Measurements from ENCODE around the gene MT4. TPM values are rescaled to one million over a fixed set of nuclear protein-coding genes. Genes with fewer than 3 reads are reported as not detected.

Gene MT4
- total and polyA plus RNA-seq, 7 experiments from 2014 or later = not detected

DNA sequence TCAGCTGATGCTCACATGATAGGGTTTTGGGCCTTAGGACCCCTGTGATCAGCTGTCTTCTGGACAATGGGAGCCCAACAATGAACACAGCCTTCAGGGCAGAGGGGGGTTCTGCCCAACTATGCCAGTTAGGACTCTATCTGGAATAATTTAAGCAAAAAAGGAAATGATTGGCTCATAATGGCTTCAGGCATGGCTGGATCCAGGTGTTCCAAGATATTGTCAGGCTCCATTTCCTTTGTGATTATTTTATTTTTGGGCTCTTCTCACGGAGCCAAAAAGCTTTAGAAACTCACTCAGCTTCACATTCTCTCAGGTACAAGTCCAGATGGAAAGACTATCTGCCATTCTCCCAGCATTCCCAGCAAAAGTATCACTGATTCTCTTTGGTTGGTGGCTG lies 40.6 kb downstream of the MT4 start:
- intact Hi-C loops (cut with micrococcal nuclease) = loop anchor here (5.0 kb wide), 3 partner anchors 178 to 582 kb away; partner anchors contain the start of genes AMFR (in 1 of the 2), HERPUD1 (in 1 of the 2), PSME3IP1 (in 1 of the 2) and RSPRY1 (in 1 of the 2)
- POLR2A ChIA-PET = interaction anchor here (0.7 to 4.8 kb wide), 6 partner anchors 8 to 103 kb away, joined by 3 to 23 read pairs (median 8); partner anchors contain the start of gene MT1X

DNA sequence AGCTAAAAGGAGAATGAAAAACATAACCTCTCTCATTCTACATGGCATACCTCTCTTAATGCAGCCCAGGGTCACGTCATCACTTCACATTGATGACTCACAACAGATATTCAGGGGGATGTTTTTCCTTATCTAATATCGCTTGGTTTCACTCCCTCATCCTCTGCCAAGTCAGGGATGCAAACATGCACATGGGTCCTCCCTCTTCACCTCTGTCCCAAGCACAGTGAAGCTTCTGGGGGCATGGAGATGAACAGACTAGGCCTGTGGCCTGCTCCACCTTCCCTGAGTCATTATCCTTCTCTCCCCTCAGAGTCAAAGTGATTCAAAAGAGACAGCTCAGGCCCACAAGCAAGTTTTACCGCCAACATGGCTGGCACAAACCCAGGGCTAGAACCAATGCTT lies 41.2 kb downstream of the MT4 start:
- H3K36me3 Mint-ChIP-seq = peaks cover 0 to 3% (median 0%) of the 10 kb centered on the region in 5 donors
- peaks cover 32 to 45% (median 40%) of the 10 kb centered on the region in 7 donors for H3K4me1 Mint-ChIP-seq
- H3K9me3 Mint-ChIP-seq = no peaks in the 10 kb centered on the region
- Histone ChIP-seq H3K36me3 (ENCODE audit: control insufficient read depth in 2 of 3, insufficient read depth in 3 of 3, low read length in 3 of 3) (no peaks in the 10 kb centered on the region), H3K4me3 (ENCODE audit: low read length) (no peak overlapping the region), H3K27ac (ENCODE audit: low read depth, low read length) (no peak overlapping the region), H3K4me1 (ENCODE audit: control insufficient read depth in 2 of 2, insufficient read depth in 2 of 2, low read length in 2 of 2) (peaks cover 27 to 34% of the 10 kb centered on the region in 2 donors), H3K9me3 (ENCODE audit: control insufficient read depth in 2 of 3, low read length in 3 of 3) (no peaks in the 10 kb centered on the region), H3K27me3 (ENCODE audit: control insufficient read depth in 2 of 2, insufficient read depth in 2 of 2, low read length in 2 of 2) (no peaks in the 10 kb centered on the region)
- CTCF ChIA-PET = interaction anchor here (1.6 to 1.9 kb wide), 2 partner anchors 29 to 96 kb away, joined by 4 to 14 read pairs; no protein-coding TSS in a partner anchor
- H3K4me3 Mint-ChIP-seq = no peak overlapping the region
- ATAC-seq = no peak
- peaks cover 0 to 3% (median 0%) of the 10 kb centered on the region in 5 donors for H3K27me3 Mint-ChIP-seq
- POLR2A ChIA-PET = interaction anchor here (0.7 to 4.8 kb wide), 6 partner anchors 9 to 102 kb away, joined by 3 to 23 read pairs (median 8); partner anchors contain the start of gene MT1X
- intact Hi-C loops (cut with micrococcal nuclease) = loop anchor here (2.0 to 5.0 kb wide), 4 partner anchors 19 to 581 kb away; partner anchors contain the start of genes AMFR (in 1 of the 2), HERPUD1 (in 1 of the 2), PSME3IP1 (in 1 of the 2) and RSPRY1 (in 1 of the 2)
- no peak for DNase-seq
- H3K27ac Mint-ChIP-seq = peak overlapping the region; percentile 28 to 97 (median 85)

More for the DNA sequence above, 40.6 kb downstream of the MT4 start:
- Mint-ChIP-seq H3K27me3 (peaks cover 0 to 7% (median 2%) of the 10 kb centered on the region in 5 donors), H3K27ac (peak overlapping the region in 5 of 9 donors; percentile 12 to 96 (median 85)), H3K4me1 (peaks cover 27 to 39% (median 35%) of the 10 kb centered on the region in 7 donors), H3K36me3 (peaks cover 0 to 3% (median 0%) of the 10 kb centered on the region in 5 donors), H3K9me3 (no peaks in the 10 kb centered on the region), H3K4me3 (no peak overlapping the region)
- Histone ChIP-seq H3K36me3 (ENCODE audit: control insufficient read depth in 2 of 3, insufficient read depth in 3 of 3, low read length in 3 of 3) (no peaks in the 10 kb centered on the region), H3K9me3 (ENCODE audit: control insufficient read depth in 2 of 3, low read length in 3 of 3) (no peaks in the 10 kb centered on the region), H3K27me3 (ENCODE audit: control insufficient read depth in 2 of 2, insufficient read depth in 2 of 2, low read length in 2 of 2) (no peaks in the 10 kb centered on the region), H3K4me3 (ENCODE audit: low read length) (no peak overlapping the region), H3K27ac (ENCODE audit: low read depth, low read length) (no peak overlapping the region), H3K4me1 (ENCODE audit: control insufficient read depth in 2 of 2, insufficient read depth in 2 of 2, low read length in 2 of 2) (peaks cover 21 to 28% of the 10 kb centered on the region in 2 donors)
- ATAC-seq (no peak), DNase-seq (no peak)
- CTCF ChIA-PET = interaction anchor here (0.8 to 1.9 kb wide), 5 partner anchors 15 to 97 kb away, joined by 3 to 14 read pairs (median 4); no protein-coding TSS in a partner anchor

DNA sequence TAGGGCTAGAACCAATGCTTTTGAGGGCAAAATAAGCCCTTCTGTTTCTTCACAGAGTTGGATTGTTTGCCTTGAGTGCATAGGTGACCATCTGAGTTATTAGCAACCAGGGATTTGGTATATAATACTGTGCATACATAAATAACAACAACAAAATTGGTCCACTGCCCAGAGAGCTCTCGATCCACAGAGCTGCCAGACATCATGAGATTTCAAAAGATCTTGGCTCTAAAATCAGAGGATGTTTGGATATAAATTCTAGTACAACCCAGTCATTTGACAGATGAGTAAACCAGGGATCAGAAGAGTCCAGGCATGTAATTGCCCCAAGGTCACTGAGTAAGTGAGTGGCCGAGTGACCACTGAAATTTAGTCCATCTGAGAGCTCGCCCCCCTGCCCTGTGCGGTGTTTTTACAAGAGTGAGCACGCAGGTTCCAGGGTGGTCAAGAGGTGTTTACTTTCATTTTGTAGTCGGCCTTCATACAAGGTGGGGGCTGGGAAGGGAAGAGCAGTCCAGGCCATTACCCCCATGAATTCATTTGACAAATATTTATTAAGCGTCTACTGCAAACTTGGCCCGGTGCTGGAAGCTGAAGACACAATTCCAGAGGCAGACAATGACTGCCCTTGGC lies 41.7 kb downstream of the MT4 start:
- Mint-ChIP-seq H3K4me1 (peaks cover 35 to 49% (median 45%) of the 10 kb centered on the region in 7 donors), H3K27me3 (no peaks in the 10 kb centered on the region), H3K27ac (peak overlapping the region; percentile 28 to 97 (median 88)), H3K9me3 (no peaks in the 10 kb centered on the region), H3K36me3 (peaks cover 0 to 5% (median 0%) of the 10 kb centered on the region in 5 donors), H3K4me3 (peak overlapping the region; percentile 30 to 95 (median 84))
- peaks cover 29 to 34% of the 10 kb centered on the region in 2 donors for H3K4me1 ChIP-seq (ENCODE audit: control insufficient read depth in 2 of 2, insufficient read depth in 2 of 2, low read length in 2 of 2)
- H3K36me3 ChIP-seq (ENCODE audit: control insufficient read depth in 2 of 3, insufficient read depth in 3 of 3, low read length in 3 of 3) = no peaks in the 10 kb centered on the region
- POLR2A ChIA-PET = interaction anchor here (0.7 to 4.8 kb wide), 8 partner anchors 11 to 101 kb away, joined by 3 to 23 read pairs (median 10); partner anchors contain the start of gene MT1X
- intact Hi-C loops (cut with micrococcal nuclease) = loop anchor here (2.0 to 5.0 kb wide), 4 partner anchors 20 to 581 kb away; partner anchors contain the start of genes AMFR (in 1 of the 2), HERPUD1 (in 1 of the 2), PSME3IP1 (in 1 of the 2) and RSPRY1 (in 1 of the 2)
- H3K9me3 ChIP-seq (ENCODE audit: control insufficient read depth in 2 of 3, low read length in 3 of 3) = no peaks in the 10 kb centered on the region
- H3K4me3 ChIP-seq (ENCODE audit: low read length) = no peak overlapping the region
- no peaks in the 10 kb centered on the region for H3K27me3 ChIP-seq (ENCODE audit: control insufficient read depth in 2 of 2, insufficient read depth in 2 of 2, low read length in 2 of 2)
- peak overlapping the region; percentile 94 for H3K27ac ChIP-seq (ENCODE audit: low read depth, low read length)
- CTCF ChIA-PET = interaction anchor here (1.1 kb wide), 1 partner anchor 94 kb away, joined by 3 read pairs; no protein-coding TSS in a partner anchor
- DNase-seq = no peak
- ATAC-seq = no peak

DNA sequence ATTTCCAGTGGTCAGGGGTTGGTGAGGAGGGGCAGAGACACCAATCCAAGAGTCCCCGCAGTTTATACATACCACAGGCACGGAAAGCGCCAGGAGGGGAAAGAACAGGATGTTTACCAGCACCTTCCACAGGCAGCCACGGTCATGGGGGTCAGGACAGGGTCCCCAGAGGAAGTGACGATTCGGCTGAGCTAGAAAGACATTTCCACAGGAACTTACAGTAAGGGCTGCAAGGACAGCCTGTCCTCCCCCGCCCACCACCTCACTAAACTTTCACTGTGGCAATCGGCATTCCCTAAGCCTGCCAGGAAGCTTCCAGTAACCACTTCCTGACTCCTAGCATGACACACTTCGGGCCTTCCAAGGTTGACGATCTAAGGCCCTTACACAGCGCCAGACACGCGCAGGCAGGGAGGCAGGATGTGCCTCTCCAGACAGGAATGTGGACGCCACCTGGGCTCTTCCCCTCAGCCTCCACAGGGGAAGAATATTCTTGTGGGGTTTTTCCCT lies 42.3 kb downstream of the MT4 start:
- Histone ChIP-seq H3K9me3 (ENCODE audit: control insufficient read depth in 2 of 3, low read length in 3 of 3) (no peaks in the 10 kb centered on the region), H3K4me1 (ENCODE audit: control insufficient read depth in 2 of 2, insufficient read depth in 2 of 2, low read length in 2 of 2) (peaks cover 29 to 34% of the 10 kb centered on the region in 2 donors), H3K27ac (ENCODE audit: low read depth, low read length) (peak overlapping the region; percentile 94), H3K27me3 (ENCODE audit: control insufficient read depth in 2 of 2, insufficient read depth in 2 of 2, low read length in 2 of 2) (no peaks in the 10 kb centered on the region), H3K4me3 (ENCODE audit: low read length) (no peak overlapping the region), H3K36me3 (ENCODE audit: control insufficient read depth in 2 of 3, insufficient read depth in 3 of 3, low read length in 3 of 3) (no peaks in the 10 kb centered on the region)
- DNase-seq (peak in 7 of 9 donors; percentile 24 to 47 (median 34)), ATAC-seq (no peak)
- ChIA-PET CTCF (interaction anchor here (1.1 kb wide), 1 partner anchor 94 kb away, joined by 3 read pairs; no protein-coding TSS in a partner anchor), POLR2A (interaction anchor here (1.0 to 4.8 kb wide), 7 partner anchors 10 to 101 kb away, joined by 5 to 23 read pairs (median 10); partner anchors contain the start of gene MT1X)
- Mint-ChIP-seq H3K36me3 (peaks cover 0 to 5% (median 0%) of the 10 kb centered on the region in 5 donors), H3K4me1 (peaks cover 35 to 49% (median 46%) of the 10 kb centered on the region in 7 donors), H3K27me3 (no peaks in the 10 kb centered on the region), H3K9me3 (no peaks in the 10 kb centered on the region), H3K27ac (peak overlapping the region; percentile 28 to 97 (median 88)), H3K4me3 (peak overlapping the region; percentile 30 to 95 (median 84))
- intact Hi-C loops (cut with micrococcal nuclease) = loop anchor here (2.0 to 5.0 kb wide), 4 partner anchors 20 to 580 kb away; partner anchors contain the start of genes AMFR (in 1 of the 2), HERPUD1 (in 1 of the 2), PSME3IP1 (in 1 of the 2) and RSPRY1 (in 1 of the 2)

DNA sequence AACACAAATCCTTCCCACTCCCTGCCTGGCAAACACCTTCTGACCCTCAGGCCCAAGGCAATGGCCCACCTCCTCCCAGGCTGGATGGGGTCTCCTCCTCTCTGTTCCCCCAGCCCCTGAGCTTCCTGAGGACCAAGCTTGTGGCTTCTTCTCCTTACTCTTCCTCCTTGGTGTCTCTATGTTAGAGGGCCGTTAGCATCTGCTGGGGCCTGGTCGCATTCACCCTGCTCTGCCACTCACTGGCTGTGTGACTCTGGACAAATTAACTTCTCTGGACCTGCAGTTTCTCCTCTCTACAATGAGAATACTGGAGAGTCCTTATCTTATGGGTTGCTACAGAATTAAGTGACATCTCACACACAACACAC lies 42.8 kb downstream of the MT4 start:
- ATAC-seq (no peak), DNase-seq (no peak)
- peaks cover 35 to 50% (median 47%) of the 10 kb centered on the region in 7 donors for H3K4me1 Mint-ChIP-seq
- peaks cover 0 to 5% (median 0%) of the 10 kb centered on the region in 5 donors for H3K36me3 Mint-ChIP-seq
- peak overlapping the region; percentile 75 to 100 (median 86) for H3K4me3 Mint-ChIP-seq
- Histone ChIP-seq H3K9me3 (ENCODE audit: control insufficient read depth in 2 of 3, low read length in 3 of 3) (no peaks in the 10 kb centered on the region), H3K27ac (ENCODE audit: low read depth, low read length) (peak overlapping the region; percentile 94), H3K4me3 (ENCODE audit: low read length) (peak overlapping the region; percentile 97), H3K27me3 (ENCODE audit: control insufficient read depth in 2 of 2, insufficient read depth in 2 of 2, low read length in 2 of 2) (no peaks in the 10 kb centered on the region), H3K4me1 (ENCODE audit: control insufficient read depth in 2 of 2, insufficient read depth in 2 of 2, low read length in 2 of 2) (peaks cover 29 to 34% of the 10 kb centered on the region in 2 donors), H3K36me3 (ENCODE audit: control insufficient read depth in 2 of 3, insufficient read depth in 3 of 3, low read length in 3 of 3) (no peaks in the 10 kb centered on the region)
- H3K9me3 Mint-ChIP-seq = no peaks in the 10 kb centered on the region
- intact Hi-C loops (cut with micrococcal nuclease) = loop anchor here (1.0 to 5.0 kb wide), 18 partner anchors 10 to 1521 kb away; partner anchors contain the start of genes MT1E (in 2 of the 2), MT1X (in 2 of the 2), AMFR (in 1 of the 2) and CFAP20 (in 1 of the 2)
- POLR2A ChIA-PET = interaction anchor here (1.7 to 4.8 kb wide), 6 partner anchors 31 to 100 kb away, joined by 5 to 23 read pairs (median 10); partner anchors contain the start of gene MT1X
- CTCF ChIA-PET = interaction anchor here (1.1 kb wide), 1 partner anchor 93 kb away, joined by 3 read pairs; no protein-coding TSS in a partner anchor
- H3K27ac Mint-ChIP-seq = peak overlapping the region; percentile 28 to 97 (median 88)
- no peaks in the 10 kb centered on the region for H3K27me3 Mint-ChIP-seq
